ENCODE results near the gene ARL10. TPM values are rescaled to one million over a fixed set of nuclear protein-coding genes. Genes with fewer than 3 reads are reported as not detected.

ARL10 gene
- polyA plus RNA-seq, 1 of the 3 experiments (the other 2 are of a cell fraction) = 4.6 TPM

GRCh38 chr5:176426876-176427275 lies 61.6 kb downstream of the ARL10 start (continued):
- TF ChIP-seq PBX3 (IDR thresholded peaks at IDR 0.05) (no peak), RCOR1 (IDR thresholded peaks at IDR 0.05; ENCODE audit: low read length) (no peak), RXRA (IDR thresholded peaks at IDR 0.05; ENCODE audit: borderline replicate concordance, low read depth) (no peak)

- Histone ChIP-seq H3K27me3 (ENCODE audit: insufficient read depth) (no peaks in the 10 kb centered on the region; the same call in 1 of the 2 replicates), H3K27ac (ENCODE audit: low read depth in 2 of 2, low read length in 1 of 2) (no peak overlapping the region), H2AFZ (ENCODE audit: low read depth) (no peak overlapping the region), H3K79me2 (ENCODE audit: insufficient read depth) (no peaks in the 10 kb centered on the region), H3K4me2 (no peak overlapping the region), H3K9me3 (no peaks in the 10 kb centered on the region), H3K4me3 (ENCODE audit: low read depth in 2 of 2, low read length in 1 of 2) (no peak overlapping the region), H3F3A (replicated peaks; ENCODE audit: insufficient read depth) (no peaks in the 10 kb centered on the region), H3K9ac (no peak overlapping the region), H3K36me3 (replicated peaks in 1 of 2; ENCODE audit: control insufficient read depth in 1 of 2, insufficient read depth in 2 of 2, low read length in 1 of 2) (no peaks in the 10 kb centered on the region), H3K9me2 (no peaks in the 10 kb centered on the region), H3K4me1 (ENCODE audit: control insufficient read depth in 1 of 2, insufficient read depth in 2 of 2, low read depth in 1 of 2, low read length in 1 of 2) (no peaks in the 10 kb centered on the region), H4K20me1 (ENCODE audit: insufficient read depth) (no peaks in the 10 kb centered on the region)
- WGBS (ENCODE audit: low lambda C conversion rate) = 73% methylated on average over 4 of the region's 4 CpGs
- no peak for DNase-seq
- TF ChIP-seq TAF1 (IDR thresholded peaks at IDR 0.05; ENCODE audit: borderline replicate concordance, low read depth, low read length) (no peak), POLR2AphosphoS5 (IDR thresholded peaks at IDR 0.05; ENCODE audit: low read depth, low read length) (no peak)
- POLR2A ChIA-PET = no interaction called here
- CTCF ChIA-PET = interaction anchor here (1.3 to 3.4 kb wide), 2 partner anchors 11 to 20 kb away, joined by 4 to 15 read pairs; partner anchors contain the start of genes CLTB and FAF2
These were observed 62.7 kb downstream of the ARL10 start for GRCh38 chr5:176427971-176428370.

GRCh38 chr5:176429972-176430371 lies 64.7 kb downstream of the ARL10 start:
- H3K4me1 ChIP-seq (ENCODE audit: control insufficient read depth in 1 of 2, insufficient read depth in 2 of 2, low read depth in 1 of 2, low read length in 1 of 2) = no peaks in the 10 kb centered on the region
- POLR2A ChIA-PET = no interaction called here
- TF ChIP-seq GABPA (IDR thresholded peaks at IDR 0.05; ENCODE audit: low read depth) (no peak), CHD2 (IDR thresholded peaks at IDR 0.05; ENCODE audit: low read length, partially characterized antibody) (no peak), TCF12 (IDR thresholded peaks at IDR 0.05) (no peak), GATA2 (CRISPR knock-in tag; IDR thresholded peaks at IDR 0.05) (no peak), PBX3 (IDR thresholded peaks at IDR 0.05) (no peak), RFX5 (IDR thresholded peaks at IDR 0.05; ENCODE audit: low read length) (no peak), FOSL2 (IDR thresholded peaks at IDR 0.05; ENCODE audit: borderline replicate concordance, low read depth) (no peak), MEF2A (IDR thresholded peaks at IDR 0.05; ENCODE audit: borderline replicate concordance, low read depth) (no peak), EZH2phosphoT487 (IDR thresholded peaks at IDR 0.05; ENCODE audit: borderline replicate concordance, low read depth) (no peak), NRF1 (IDR thresholded peaks at IDR 0.05; ENCODE audit: low read depth, low read length) (no peak), RCOR1 (IDR thresholded peaks at IDR 0.05; ENCODE audit: low read length) (no peak), POLR2AphosphoS5 (IDR thresholded peaks at IDR 0.05; ENCODE audit: low read depth, low read length) (no peak), JUND (IDR thresholded peaks at IDR 0.05) (no peak)
- TF ChIP-seq, protein P1, sequence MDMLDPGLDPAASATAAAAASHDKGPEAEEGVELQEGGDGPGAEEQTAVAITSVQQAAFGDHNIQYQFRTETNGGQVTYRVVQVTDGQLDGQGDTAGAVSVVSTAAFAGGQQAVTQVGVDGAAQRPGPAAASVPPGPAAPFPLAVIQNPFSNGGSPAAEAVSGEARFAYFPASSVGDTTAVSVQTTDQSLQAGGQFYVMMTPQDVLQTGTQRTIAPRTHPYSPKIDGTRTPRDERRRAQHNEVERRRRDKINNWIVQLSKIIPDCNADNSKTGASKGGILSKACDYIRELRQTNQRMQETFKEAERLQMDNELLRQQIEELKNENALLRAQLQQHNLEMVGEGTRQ (IDR thresholded peaks at IDR 0.05; ENCODE audit: borderline replicate concordance, low read depth, low read length) = no peak
- TF ChIP-seq, protein P2, sequence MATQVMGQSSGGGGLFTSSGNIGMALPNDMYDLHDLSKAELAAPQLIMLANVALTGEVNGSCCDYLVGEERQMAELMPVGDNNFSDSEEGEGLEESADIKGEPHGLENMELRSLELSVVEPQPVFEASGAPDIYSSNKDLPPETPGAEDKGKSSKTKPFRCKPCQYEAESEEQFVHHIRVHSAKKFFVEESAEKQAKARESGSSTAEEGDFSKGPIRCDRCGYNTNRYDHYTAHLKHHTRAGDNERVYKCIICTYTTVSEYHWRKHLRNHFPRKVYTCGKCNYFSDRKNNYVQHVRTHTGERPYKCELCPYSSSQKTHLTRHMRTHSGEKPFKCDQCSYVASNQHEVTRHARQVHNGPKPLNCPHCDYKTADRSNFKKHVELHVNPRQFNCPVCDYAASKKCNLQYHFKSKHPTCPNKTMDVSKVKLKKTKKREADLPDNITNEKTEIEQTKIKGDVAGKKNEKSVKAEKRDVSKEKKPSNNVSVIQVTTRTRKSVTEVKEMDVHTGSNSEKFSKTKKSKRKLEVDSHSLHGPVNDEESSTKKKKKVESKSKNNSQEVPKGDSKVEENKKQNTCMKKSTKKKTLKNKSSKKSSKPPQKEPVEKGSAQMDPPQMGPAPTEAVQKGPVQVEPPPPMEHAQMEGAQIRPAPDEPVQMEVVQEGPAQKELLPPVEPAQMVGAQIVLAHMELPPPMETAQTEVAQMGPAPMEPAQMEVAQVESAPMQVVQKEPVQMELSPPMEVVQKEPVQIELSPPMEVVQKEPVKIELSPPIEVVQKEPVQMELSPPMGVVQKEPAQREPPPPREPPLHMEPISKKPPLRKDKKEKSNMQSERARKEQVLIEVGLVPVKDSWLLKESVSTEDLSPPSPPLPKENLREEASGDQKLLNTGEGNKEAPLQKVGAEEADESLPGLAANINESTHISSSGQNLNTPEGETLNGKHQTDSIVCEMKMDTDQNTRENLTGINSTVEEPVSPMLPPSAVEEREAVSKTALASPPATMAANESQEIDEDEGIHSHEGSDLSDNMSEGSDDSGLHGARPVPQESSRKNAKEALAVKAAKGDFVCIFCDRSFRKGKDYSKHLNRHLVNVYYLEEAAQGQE (IDR thresholded peaks at IDR 0.05; ENCODE audit: low read depth, low read length) = no peak
- H3K27ac ChIP-seq (ENCODE audit: low read depth in 2 of 2, low read length in 1 of 2) = no peak overlapping the region
- WGBS (ENCODE audit: low lambda C conversion rate) = 69% methylated on average over 4 of the region's 4 CpGs
- H3K9me3 ChIP-seq = no peaks in the 10 kb centered on the region
- H2AFZ ChIP-seq (ENCODE audit: low read depth) = no peak overlapping the region
- H3K79me2 ChIP-seq (ENCODE audit: insufficient read depth) = no peaks in the 10 kb centered on the region
- no peaks in the 10 kb centered on the region for H3K9me2 ChIP-seq
- no peaks in the 10 kb centered on the region for H3F3A ChIP-seq (replicated peaks; ENCODE audit: insufficient read depth)
- H4K20me1 ChIP-seq (ENCODE audit: insufficient read depth) = no peaks in the 10 kb centered on the region
- no peak for DNase-seq
- H3K36me3 ChIP-seq (replicated peaks in 1 of 2; ENCODE audit: control insufficient read depth in 1 of 2, insufficient read depth in 2 of 2, low read length in 1 of 2) = no peaks in the 10 kb centered on the region
- no peak overlapping the region for H3K4me3 ChIP-seq (ENCODE audit: low read depth in 2 of 2, low read length in 1 of 2)
- H3K9ac ChIP-seq = no peak overlapping the region
- CTCF ChIA-PET = interaction anchor here (1.5 to 3.4 kb wide), 2 partner anchors 14 to 18 kb away, joined by 4 to 15 read pairs; partner anchors contain the start of genes CLTB and FAF2
- H3K4me2 ChIP-seq = no peak overlapping the region
- no peaks in the 10 kb centered on the region; the same call in 1 of the 2 replicates for H3K27me3 ChIP-seq (ENCODE audit: insufficient read depth)

All from SK-N-SH (cell line).